Thoracic aorta (tissue), 2 donors: ENCODE data around the gene CDK2. TPM values are rescaled to one million over a fixed set of nuclear protein-coding genes. Genes with fewer than 3 reads are reported as not detected.

ENCODE experiments used
- ATAC-seq: fragments of 150-250 bp; one replicate; pipeline ENCODE4 v1.8.0; 2017; ENCODE audit warnings: low read depth; ENCODE audit not compliant: insufficient number of reproducible peaks, low FRiP score
- DNase-seq: peaks from one replicate; pipeline ENCODE4 v3.0.0-alpha.2; 2020; ENCODE audit warnings: low spot score
- H3K27ac ChIP-seq, 2 donors: fragments of 200-600 bp; sonication (generic); 1 replicate in 1 of 2; 2 replicates in 1 of 2; pipeline ENCODE4 v1.5.1; 2016; ENCODE audit warnings: mild to moderate bottlenecking in 2 of 2, moderate library complexity in 2 of 2
- H3K27me3 ChIP-seq: fragments of 200-600 bp; sonication (generic); replicated peaks from 2 replicates; pipeline ENCODE4 v1.6.0; 2016; ENCODE audit warnings: mild to moderate bottlenecking; ENCODE audit not compliant: insufficient read depth
- H3K36me3 ChIP-seq: fragments of 200-600 bp; sonication (generic); one replicate; pipeline ENCODE4 v1.5.1; 2016
- H3K4me1 ChIP-seq, 2 donors: fragments of 200-600 bp; sonication (generic); 1 replicate in 1 of 2; 2 replicates in 1 of 2; pipeline versions ENCODE4 v1.5.1 to v1.6.0; 2016; ENCODE audit warnings: low read depth in 2 of 2, mild to moderate bottlenecking in 1 of 2; ENCODE audit not compliant: control insufficient read depth in 1 of 2
- H3K4me3 ChIP-seq: fragments of 200-600 bp; sonication (generic); 2 replicates; pipeline ENCODE4 v1.5.1; 2016; ENCODE audit warnings: mild to moderate bottlenecking
- H3K9me3 ChIP-seq: fragments of 200-600 bp; sonication (generic); 2 replicates; pipeline ENCODE4 v1.5.1; 2016
- CTCF ChIP-seq: fragments of 200-600 bp; sonication (generic); IDR thresholded peaks from one replicate; pipeline ENCODE4 v1.5.1; 2019; ENCODE audit warnings: antibody characterized with exemption
- total RNA-seq, 2 donors: library from RNA; depleted of rRNA; stranded (reverse); fragments of >200 nt; gene quantifications; one replicate each; pipeline versions ENCODE4 v1.1.0 to v1.2.3, GENCODE V29; 2016

Gene CDK2
- total RNA-seq, 2 donors from 2014 or later = 18.0 to 32.5 TPM

DNA sequence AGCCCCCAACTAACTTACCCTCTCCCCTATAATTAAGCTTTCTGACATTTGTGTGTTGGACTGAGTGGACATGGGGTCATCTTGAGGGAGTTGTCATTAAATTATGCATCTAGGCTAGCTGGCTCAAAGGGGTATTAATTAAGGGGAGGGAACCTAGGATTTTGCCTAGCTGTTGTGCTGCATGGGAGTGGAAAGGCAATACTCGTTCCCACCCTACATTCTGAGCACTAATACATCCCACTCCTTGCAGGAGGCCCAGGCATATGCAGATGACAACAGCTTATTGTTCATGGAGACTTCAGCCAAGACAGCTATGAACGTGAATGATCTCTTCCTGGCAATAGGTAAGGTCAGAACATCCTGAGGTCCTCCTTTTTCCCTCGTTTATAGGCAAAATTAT, 24.5 kb downstream of the CDK2 start:
- H3K27me3 ChIP-seq = no peaks in the 10 kb centered on the region
- no peak for TF ChIP-seq CTCF
- no peaks in the 10 kb centered on the region for H3K9me3 ChIP-seq
- ATAC-seq = no peak
- no peak overlapping the region for H3K4me3 ChIP-seq
- no peaks in the 10 kb centered on the region for H3K4me1 ChIP-seq
- DNase-seq = no peak
- H3K36me3 ChIP-seq = peaks cover 66% of the 10 kb centered on the region
- no peak overlapping the region for H3K27ac ChIP-seq

GRCh38 chr12:55993230-55993853, 26.7 kb downstream of the CDK2 start:
- Histone ChIP-seq H3K36me3 (peaks cover 52% of the 10 kb centered on the region), H3K27me3 (no peaks in the 10 kb centered on the region), H3K4me3 (no peak overlapping the region), H3K9me3 (no peaks in the 10 kb centered on the region), H3K27ac (no peak overlapping the region), H3K4me1 (peaks cover 0 to 9% of the 10 kb centered on the region in 2 donors)
- DNase-seq = no peak
- no peak for TF ChIP-seq CTCF
- no peak for ATAC-seq

DNA sequence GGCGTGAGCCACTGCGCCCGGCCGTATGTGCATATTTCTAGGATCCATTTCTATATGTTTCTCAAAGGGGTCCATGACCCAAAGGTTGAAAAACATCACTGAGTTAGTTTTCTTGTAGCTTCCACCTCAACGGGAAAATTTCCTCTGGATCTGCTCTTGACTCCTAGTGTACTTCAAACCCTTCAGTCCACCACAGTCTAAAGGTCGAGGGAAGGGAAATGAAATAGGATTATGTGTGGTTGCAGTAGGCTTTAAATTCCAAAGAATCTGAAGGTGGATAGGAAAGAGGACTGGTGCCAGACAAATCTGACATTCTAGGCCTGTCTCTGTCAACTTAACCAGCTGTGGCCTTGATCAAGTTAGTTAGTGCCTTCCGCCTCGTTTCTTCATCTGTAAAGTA, 28.7 kb downstream of the CDK2 start:
- no peaks in the 10 kb centered on the region for H3K9me3 ChIP-seq
- no peaks in the 10 kb centered on the region for H3K27me3 ChIP-seq
- H3K36me3 ChIP-seq = peaks cover 37% of the 10 kb centered on the region
- H3K4me1 ChIP-seq = peaks cover 0 to 11% of the 10 kb centered on the region in 2 donors
- TF ChIP-seq CTCF = no peak
- H3K27ac ChIP-seq = no peak overlapping the region
- no peak overlapping the region for H3K4me3 ChIP-seq
- DNase-seq = no peak
- no peak for ATAC-seq

DNA sequence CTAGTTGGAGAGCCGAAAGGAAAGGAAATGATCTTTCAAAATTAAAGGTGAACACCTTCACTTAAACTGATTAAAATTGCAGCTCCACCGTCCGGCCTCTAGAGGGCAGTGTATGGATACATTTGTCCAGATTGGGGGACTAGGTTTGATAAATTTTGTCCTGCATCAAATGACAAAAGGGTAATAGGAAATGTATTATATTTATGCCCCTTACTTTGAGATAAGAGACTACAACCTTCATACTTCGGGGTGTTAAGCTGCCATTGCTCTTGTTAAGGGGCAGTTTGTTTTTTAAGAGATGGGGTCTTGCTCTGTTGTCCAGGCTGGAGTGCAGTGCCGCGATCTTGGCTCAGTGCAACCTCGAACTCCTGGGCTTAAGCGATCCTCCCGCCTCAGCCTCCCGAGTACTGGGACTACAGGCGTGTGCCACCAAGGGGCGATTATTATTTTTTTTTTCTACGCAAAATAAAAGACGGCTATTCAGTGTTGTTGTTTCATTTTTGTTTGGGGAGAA, 29.6 kb downstream of the CDK2 start:
- Histone ChIP-seq H3K9me3 (no peaks in the 10 kb centered on the region), H3K36me3 (peaks cover 28% of the 10 kb centered on the region), H3K27me3 (no peaks in the 10 kb centered on the region), H3K27ac (peak overlapping the region; percentile 48 to 62), H3K4me1 (peaks cover 0 to 11% of the 10 kb centered on the region in 2 donors), H3K4me3 (peak overlapping the region; percentile 77)
- ATAC-seq (no peak), DNase-seq (peak; percentile 25)
- TF ChIP-seq CTCF = peak; percentile 83

DNA sequence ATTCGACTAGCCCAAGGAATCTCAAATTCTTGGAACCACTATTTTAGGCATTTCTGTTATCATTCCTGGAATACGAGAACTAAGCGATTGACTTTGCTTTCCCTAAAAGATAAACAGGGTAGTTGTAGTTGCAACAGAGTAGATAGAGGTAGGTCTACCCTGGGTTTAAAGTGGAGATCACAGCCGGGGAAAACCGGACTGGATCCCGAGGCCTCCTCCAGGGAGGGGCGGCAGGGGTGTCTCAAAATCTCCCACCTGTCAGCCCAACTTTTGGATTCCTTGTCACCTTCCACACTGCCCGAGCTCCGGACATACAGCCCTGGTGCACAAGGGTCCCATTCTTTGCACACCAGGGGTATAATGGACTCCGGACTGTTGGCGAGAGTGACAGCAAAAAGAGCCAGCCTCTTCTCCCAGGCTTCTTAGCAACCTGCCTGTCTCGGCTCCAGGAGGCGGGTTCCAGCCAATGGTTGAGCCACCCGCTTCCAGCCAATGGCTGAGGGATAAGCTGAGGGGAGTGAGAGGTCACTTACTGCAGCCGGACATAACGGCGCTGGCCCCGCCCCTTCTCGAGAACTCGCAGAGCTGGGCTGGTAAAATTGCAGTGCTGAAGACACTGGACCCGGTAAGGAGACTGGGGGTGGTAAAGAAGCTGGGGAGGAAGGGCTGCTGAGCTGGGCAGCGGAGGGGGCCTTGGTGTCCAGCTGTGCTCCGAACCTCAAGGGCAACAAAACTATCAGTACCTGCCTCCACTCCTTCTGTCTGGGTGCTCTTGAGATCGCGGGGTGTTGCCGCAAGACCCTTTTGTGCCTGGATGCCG, 30.3 kb downstream of the CDK2 start, which contains the start of gene SUOX:
Gene SUOX (plus strand): TSS at position 562 of the 820 bp plus-strand sequence. CDS start 4,946 bp downstream, outside the sequence.
- peaks cover 21% of the 10 kb centered on the region for H3K36me3 ChIP-seq

More for the DNA sequence above, 30.3 kb downstream of the CDK2 start, which contains the start of gene SUOX:
- no peak for TF ChIP-seq CTCF
- H3K4me1 ChIP-seq = peaks cover 0 to 11% of the 10 kb centered on the region in 2 donors
- H3K4me3 ChIP-seq = peak within 1 kb of the TSS; percentile 77
- H3K9me3 ChIP-seq = no peaks in the 10 kb centered on the region
- DNase-seq (peak; percentile 94), ATAC-seq (peak; percentile 88)
- H3K27me3 ChIP-seq = no peaks in the 10 kb centered on the region
- H3K27ac ChIP-seq = peak within 1 kb of the TSS; percentile 62 to 74
